ENCODE measurements around the gene MOV10L1. TPM values are rescaled to one million over a fixed set of nuclear protein-coding genes. Genes with fewer than 3 reads are reported as not detected.

Gene MOV10L1
- total RNA-seq, result under 1 TPM; 0.16 to 0.44 (median 0.33) TPM

DNA sequence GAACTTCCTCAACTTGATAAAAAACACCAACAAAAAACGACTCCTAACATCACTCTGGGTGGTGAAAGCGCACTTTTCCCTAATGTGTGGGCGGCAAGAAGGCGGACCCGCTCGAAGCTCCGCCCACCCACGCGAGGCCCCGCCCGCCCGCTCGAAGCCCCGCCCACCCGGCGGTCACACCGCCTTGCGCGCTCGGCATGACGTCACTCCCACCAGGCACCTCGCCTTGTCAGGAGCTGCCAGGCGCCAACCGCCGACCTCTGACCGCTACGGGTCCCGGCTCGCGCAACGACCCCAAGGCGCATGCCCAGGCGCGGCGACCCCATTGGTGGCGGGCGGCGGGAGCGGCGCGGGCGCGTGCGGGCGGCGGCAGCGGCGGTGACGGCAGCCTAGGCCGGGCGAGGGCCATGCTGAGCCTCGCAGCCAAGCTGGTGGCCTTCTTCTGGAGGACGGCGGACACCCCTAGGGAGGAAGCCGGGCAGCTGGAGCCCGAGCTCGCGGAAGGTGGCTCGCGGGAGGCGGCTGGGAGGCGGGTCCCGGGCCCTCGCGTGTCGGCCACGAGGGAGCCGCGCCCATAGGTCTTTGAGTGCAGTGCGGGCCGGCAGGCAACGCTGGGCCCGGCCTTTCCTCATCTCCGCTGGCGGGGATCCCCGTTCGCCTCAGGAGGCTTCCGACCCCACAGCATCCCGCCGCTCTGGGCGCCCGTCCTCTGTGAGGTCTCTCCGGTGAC, at the start of gene MOV10L1:
Gene MOV10L1, plus strand, starts transcription at position 325 of the 730 bp plus-strand sequence. Its CDS starts 83 bp downstream, at position 408.
- intact Hi-C loops (cut with DNase I; ENCODE audit: low total_unique reads), result no loop called here
- Histone ChIP-seq H3K27me3 (peaks cover 0 to 30% of the 10 kb centered on the region in 2 donors), H3K27ac (no peak within 1 kb of the TSS), H3K36me3 (no peaks in the 10 kb centered on the region), H3K9me3 (peaks cover 0 to 9% of the 10 kb centered on the region in 2 donors), H3K4me1 (no peaks in the 10 kb centered on the region), H3K4me3 (no peak within 1 kb of the TSS)
- DNase-seq (ENCODE audit: low spot score in 2 of 2), result no peak
- TF ChIP-seq POLR2A (IDR thresholded peaks at IDR 0.05) (no peak), POLR2AphosphoS5 (IDR thresholded peaks at IDR 0.05) (no peak)
- TF ChIP-seq, protein P1, sequence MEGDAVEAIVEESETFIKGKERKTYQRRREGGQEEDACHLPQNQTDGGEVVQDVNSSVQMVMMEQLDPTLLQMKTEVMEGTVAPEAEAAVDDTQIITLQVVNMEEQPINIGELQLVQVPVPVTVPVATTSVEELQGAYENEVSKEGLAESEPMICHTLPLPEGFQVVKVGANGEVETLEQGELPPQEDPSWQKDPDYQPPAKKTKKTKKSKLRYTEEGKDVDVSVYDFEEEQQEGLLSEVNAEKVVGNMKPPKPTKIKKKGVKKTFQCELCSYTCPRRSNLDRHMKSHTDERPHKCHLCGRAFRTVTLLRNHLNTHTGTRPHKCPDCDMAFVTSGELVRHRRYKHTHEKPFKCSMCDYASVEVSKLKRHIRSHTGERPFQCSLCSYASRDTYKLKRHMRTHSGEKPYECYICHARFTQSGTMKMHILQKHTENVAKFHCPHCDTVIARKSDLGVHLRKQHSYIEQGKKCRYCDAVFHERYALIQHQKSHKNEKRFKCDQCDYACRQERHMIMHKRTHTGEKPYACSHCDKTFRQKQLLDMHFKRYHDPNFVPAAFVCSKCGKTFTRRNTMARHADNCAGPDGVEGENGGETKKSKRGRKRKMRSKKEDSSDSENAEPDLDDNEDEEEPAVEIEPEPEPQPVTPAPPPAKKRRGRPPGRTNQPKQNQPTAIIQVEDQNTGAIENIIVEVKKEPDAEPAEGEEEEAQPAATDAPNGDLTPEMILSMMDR (IDR thresholded peaks at IDR 0.05), result no peak

DNA sequence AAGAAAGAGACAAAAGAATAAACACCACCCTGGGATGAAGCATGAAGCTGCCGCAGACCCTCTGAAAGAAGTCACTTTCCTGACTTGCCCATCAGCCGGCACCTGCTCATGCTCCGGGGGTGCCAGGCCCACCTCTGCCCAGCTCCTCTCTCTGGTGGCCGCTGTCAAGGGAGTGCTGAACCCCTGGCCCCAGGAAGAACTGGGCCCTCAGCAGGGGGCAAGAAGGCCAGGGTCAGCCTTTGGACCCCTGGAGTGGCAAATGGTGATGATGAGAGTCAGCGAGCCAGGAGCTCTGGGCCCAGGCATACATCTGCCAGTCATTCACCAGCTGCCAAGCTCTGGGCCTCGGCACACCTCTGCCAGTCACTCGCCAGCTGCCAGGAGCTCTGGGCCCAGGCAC, 49.1 kb upstream of the MOV10L1 start:
- peaks cover 0 to 13% of the 10 kb centered on the region in 2 donors for H3K27me3 ChIP-seq

DNA sequence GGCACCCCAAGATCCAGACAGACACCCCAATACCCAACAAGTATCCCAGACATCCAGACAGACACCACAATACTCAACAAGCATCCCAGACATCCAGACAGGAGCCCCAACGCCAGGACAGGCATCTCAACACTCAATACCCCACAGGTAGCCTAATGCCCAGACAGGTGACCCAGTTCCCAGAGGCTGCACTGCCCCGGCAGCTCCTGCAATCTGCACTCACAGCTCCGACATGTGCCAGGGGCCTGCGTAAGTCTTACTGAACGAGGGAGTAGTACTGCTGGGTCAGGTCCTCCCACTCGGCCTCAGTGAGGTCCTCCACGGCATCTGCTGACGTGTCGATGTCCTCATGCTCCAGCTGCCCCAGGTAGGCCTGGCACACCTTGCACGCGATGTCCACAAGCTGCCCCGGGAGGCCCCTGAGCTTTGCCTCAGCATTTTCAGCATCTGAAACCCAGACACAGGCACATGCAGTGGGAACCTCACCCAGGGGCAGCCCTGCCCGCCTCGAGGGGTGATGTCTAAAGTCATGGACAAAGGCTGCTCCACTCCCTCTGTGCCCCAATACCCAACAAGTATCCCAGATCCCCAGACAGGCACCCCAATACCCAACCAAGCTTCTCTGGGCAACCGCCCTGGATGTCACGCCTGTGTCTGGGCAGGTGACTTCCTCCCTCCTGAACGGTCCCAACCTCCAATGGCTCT, 48.3 kb upstream of the MOV10L1 start:
- no peak for TF ChIP-seq POLR2AphosphoS5 (IDR thresholded peaks at IDR 0.05)
- no peak for TF ChIP-seq POLR2A (IDR thresholded peaks at IDR 0.05)
- TF ChIP-seq, protein P1 (IDR thresholded peaks at IDR 0.05), result no peak
- Histone ChIP-seq H3K27me3 (peaks cover 0 to 21% of the 10 kb centered on the region in 2 donors), H3K9me3 (peaks cover 6 to 15% of the 10 kb centered on the region in 2 donors), H3K36me3 (no peaks in the 10 kb centered on the region), H3K4me1 (no peaks in the 10 kb centered on the region), H3K4me3 (no peak overlapping the region), H3K27ac (no peak overlapping the region)
- intact Hi-C loops (cut with DNase I; ENCODE audit: low total_unique reads), result no loop called here
- no peak for DNase-seq (ENCODE audit: low spot score in 2 of 2)

More for the DNA sequence above, 49.1 kb upstream of the MOV10L1 start:
- no peak overlapping the region for H3K27ac ChIP-seq
- no peaks in the 10 kb centered on the region for H3K36me3 ChIP-seq
- DNase-seq (ENCODE audit: low spot score in 2 of 2), result no peak
- no peaks in the 10 kb centered on the region for H3K4me1 ChIP-seq
- no peak overlapping the region for H3K4me3 ChIP-seq
- no peak for TF ChIP-seq POLR2AphosphoS5 (IDR thresholded peaks at IDR 0.05)
- TF ChIP-seq POLR2A (IDR thresholded peaks at IDR 0.05), result no peak
- TF ChIP-seq, protein P1 (IDR thresholded peaks at IDR 0.05), result no peak
- intact Hi-C loops (cut with DNase I; ENCODE audit: low total_unique reads), result no loop called here
- peaks cover 6 to 15% of the 10 kb centered on the region in 2 donors for H3K9me3 ChIP-seq

DNA sequence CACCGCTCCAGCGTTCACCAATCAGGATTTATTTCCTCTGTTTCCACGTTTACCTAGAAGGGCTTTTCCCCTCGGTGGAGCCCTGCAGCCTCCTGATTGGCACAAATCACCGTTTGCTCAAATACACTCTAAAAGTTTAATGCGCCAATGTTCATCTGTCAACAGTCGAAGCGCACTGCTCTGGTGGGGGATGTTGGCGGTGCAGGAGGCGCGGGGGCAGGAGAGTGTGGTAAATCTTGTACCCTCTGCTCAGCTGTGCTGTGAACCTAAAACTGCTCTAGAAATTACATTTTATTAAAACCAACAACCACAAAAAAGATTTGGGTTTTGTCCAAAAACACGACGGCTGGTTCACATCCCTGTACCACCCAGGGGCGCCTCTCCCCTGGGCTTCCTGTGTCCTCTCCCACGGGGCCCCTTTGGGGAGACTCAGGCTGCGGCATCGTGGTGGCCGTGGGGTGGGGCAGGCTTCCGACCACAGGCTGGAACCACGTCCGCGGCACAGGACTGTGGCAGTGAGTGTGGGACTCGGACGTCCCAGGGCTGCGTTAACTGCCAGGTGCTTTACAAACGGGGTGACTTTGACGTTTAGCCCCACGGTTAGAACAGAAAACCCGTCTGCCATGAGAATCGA, 45.2 kb upstream of the MOV10L1 start:
- TF ChIP-seq POLR2AphosphoS5 (IDR thresholded peaks at IDR 0.05) (no peak), POLR2A (IDR thresholded peaks at IDR 0.05) (no peak)
- TF ChIP-seq, protein P1 (IDR thresholded peaks at IDR 0.05), result no peak
- Histone ChIP-seq H3K36me3 (no peaks in the 10 kb centered on the region), H3K27me3 (peaks cover 0 to 32% of the 10 kb centered on the region in 2 donors), H3K9me3 (peaks cover 0 to under 1% of the 10 kb centered on the region in 2 donors), H3K27ac (no peak overlapping the region), H3K4me1 (no peaks in the 10 kb centered on the region), H3K4me3 (no peak overlapping the region)
- intact Hi-C loops (cut with DNase I; ENCODE audit: low total_unique reads), result no loop called here
- no peak for DNase-seq (ENCODE audit: low spot score in 2 of 2)

Measured in breast epithelium (tissue), 4 donors.